Adrenal gland (tissue), 12 donors: ENCODE measurements around the gene SLC27A3. TPM values are rescaled to one million over a fixed set of nuclear protein-coding genes. Genes with fewer than 3 reads are reported as not detected.

Experiments
- DNase-seq, 7 donors: peaks; one replicate each; pipeline ENCODE4 v3.0.0-alpha.2; 2019 to 2020
- H3K27ac ChIP-seq, 5 donors: fragments of 200-600 bp; sonication (generic) in 4 of 5; 1 replicate in 3 of 5; 2 replicates in 2 of 5; pipeline versions ENCODE4 v1.5.1 to v1.8.0; 2016 to 2020; ENCODE audit warnings: mild to moderate bottlenecking in 1 of 5
- H3K27me3 ChIP-seq: fragments of 200-600 bp; 2 replicates; pipeline ENCODE4 v1.8.0; 2021
- H3K36me3 ChIP-seq, 2 donors: fragments of 200-600 bp; replicated peaks in 1 of 2; 1 replicate in 1 of 2; 2 replicates in 1 of 2; pipeline versions ENCODE4 v1.5.1 to v1.8.0; 2018 to 2022
- H3K4me1 ChIP-seq, 2 donors: fragments of 200-600 bp; replicated peaks in 1 of 2; 1 replicate in 1 of 2; 2 replicates in 1 of 2; pipeline versions ENCODE4 v1.5.1 to v1.8.0; 2018 to 2021
- H3K4me3 ChIP-seq, 4 donors: fragments of 200-600 bp; sonication (generic) in 3 of 4; one replicate each; pipeline ENCODE4 v1.5.1; 2016 to 2018
- H3K9me3 ChIP-seq, 3 donors: fragments of 200-600 bp; sonication (generic) in 1 of 3; replicated peaks in 1 of 3; 1 replicate in 2 of 3; 2 replicates in 1 of 3; pipeline versions ENCODE4 v1.5.1 to v1.8.0; 2016 to 2021
- POLR2A ChIP-seq, 2 donors: fragments of 450-650 bp; IDR thresholded peaks; one replicate each; pipeline ENCODE4 v1.6.1; 2017; ENCODE audit warnings: antibody characterized with exemption in 2 of 2, mild to moderate bottlenecking in 2 of 2, moderate library complexity in 1 of 2
- WGBS, 4 donors: extraction: QIAGEN DNeasy Blood & Tissue Kit in 2 of 4; methylation state at CpG; one replicate each; pipeline versions ENCODE4 v1.1.5 to v1.1.7; 2013 to 2017; 5-methylcytosine and 5-hydroxymethylcytosine counted together
- intact Hi-C, 2 donors: fragments of 100-400 bp; cut with DNase I; formaldehyde crosslinking; loops; one replicate each; pipeline versions ENCODE4 v1.14.1 to v1.15.0; 2022 to 2023
- polyA plus RNA-seq, 3 donors: library from polyadenylated mRNA; stranded (reverse); fragments of 200-250 nt in 2 of 3; fragments of 350-450 nt in 1 of 3; fragmentation: Illumina TruSeq in 1 of 3; extraction: RNeasy Lipid Tissue Mini Kit (QIAGEN cat#74804) in 1 of 3; gene quantifications; one replicate each; pipeline ENCODE4 v1.2.3, GENCODE V29; 2013 to 2014
- total RNA-seq, 9 donors: library from RNA; depleted of rRNA in 4 of 9; stranded (reverse); fragments of >200 nt in 4 of 9; fragments of 120-200 nt in 1 of 9; fragmentation: NEBNext Ultra II Directional in 1 of 9; extraction: Animal tissue kit (Norgen Biotek cat#: 25700) in 1 of 9; gene quantifications; one replicate each; pipeline versions ENCODE4 v1.1.0 to v1.2.4, GENCODE V29; 2013 to 2023
- TF ChIP-seq, protein P1 (sequence below), 6 experiments: fragments of 450-650 bp in 4 of 6; fragments of 200-600 bp in 2 of 6; sonication (generic) in 1 of 6; IDR thresholded peaks; 1 replicate in 5 of 6; 2 replicates in 1 of 6; pipeline versions ENCODE4 v1.5.1 to v1.8.0; 2016 to 2021; ENCODE audit warnings: antibody characterized with exemption in 6 of 6, mild to moderate bottlenecking in 2 of 6, moderate library complexity in 1 of 6
- donor health status: healthy with polysubstance abuse.
- donor health status: Bipolar disorder and iron deficiency.
- donor health status: DM: yes; HTN: yes; CAD: no.
- donor health status: DM: no; HTN: no; CAD: no.
- donor health status: DM: no; HTN: no; CAD: no.
- donor health status: DM: yes; HTN: yes; CAD: no.

The SLC27A3 gene
- total and polyA plus RNA-seq, 12 donors, result 9.5 to 85.0 (median 15.9) TPM

DNA sequence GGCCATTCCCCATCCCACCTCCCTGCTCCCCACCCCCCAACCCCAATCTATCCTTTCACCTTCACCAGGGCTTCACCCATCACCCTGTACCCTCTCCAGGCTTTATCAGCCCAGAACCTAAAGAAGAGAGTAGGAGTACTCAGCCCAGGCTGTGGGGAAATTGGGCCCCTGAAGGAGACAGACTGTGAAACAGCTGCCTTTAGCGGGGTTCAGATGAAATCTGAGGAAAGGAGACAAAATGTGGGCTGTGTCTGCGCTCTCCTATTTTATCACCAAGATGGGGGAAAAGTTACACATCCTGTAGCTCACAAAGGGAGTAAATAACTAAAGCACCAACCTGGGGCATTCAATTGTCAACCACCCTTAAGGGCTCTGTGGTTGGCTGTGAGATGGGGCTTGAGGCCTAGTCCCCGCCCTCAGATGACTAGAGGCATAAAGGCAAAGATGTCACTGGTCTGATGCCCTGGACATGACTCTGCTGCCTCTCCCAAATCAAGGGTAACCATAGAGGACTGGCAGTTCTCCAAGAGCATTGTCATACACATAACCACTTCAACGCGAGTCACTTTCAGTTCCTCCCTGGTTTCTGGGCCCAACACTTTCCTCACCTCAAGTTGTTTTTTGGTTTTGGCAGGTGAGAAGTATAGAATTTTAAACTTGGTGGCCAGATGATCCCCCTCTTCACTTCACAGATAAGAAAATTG is 30.0 kb downstream of the SLC27A3 start:
- Histone ChIP-seq H3K36me3 (peaks cover 0 to 20% of the 10 kb centered on the region in 2 donors), H3K4me1 (peaks cover 0 to 20% of the 10 kb centered on the region in 2 donors), H3K27me3 (no peaks in the 10 kb centered on the region), H3K27ac (peak overlapping the region in 3 of 5 donors; percentile 15 to 51 (median 29)), H3K4me3 (no peak overlapping the region), H3K9me3 (no peaks in the 10 kb centered on the region)
- peak; percentile 60 to 87 (median 81) for DNase-seq
- no peak for TF ChIP-seq POLR2A (IDR thresholded peaks at IDR 0.05)
- TF ChIP-seq, protein P1, sequence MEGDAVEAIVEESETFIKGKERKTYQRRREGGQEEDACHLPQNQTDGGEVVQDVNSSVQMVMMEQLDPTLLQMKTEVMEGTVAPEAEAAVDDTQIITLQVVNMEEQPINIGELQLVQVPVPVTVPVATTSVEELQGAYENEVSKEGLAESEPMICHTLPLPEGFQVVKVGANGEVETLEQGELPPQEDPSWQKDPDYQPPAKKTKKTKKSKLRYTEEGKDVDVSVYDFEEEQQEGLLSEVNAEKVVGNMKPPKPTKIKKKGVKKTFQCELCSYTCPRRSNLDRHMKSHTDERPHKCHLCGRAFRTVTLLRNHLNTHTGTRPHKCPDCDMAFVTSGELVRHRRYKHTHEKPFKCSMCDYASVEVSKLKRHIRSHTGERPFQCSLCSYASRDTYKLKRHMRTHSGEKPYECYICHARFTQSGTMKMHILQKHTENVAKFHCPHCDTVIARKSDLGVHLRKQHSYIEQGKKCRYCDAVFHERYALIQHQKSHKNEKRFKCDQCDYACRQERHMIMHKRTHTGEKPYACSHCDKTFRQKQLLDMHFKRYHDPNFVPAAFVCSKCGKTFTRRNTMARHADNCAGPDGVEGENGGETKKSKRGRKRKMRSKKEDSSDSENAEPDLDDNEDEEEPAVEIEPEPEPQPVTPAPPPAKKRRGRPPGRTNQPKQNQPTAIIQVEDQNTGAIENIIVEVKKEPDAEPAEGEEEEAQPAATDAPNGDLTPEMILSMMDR (IDR thresholded peaks at IDR 0.05), result no peak
- WGBS, 4 donors, result 41 to 57% (median 51%) methylated on average over 5 of the region's 5 CpGs
- intact Hi-C loops, result no loop called here

DNA sequence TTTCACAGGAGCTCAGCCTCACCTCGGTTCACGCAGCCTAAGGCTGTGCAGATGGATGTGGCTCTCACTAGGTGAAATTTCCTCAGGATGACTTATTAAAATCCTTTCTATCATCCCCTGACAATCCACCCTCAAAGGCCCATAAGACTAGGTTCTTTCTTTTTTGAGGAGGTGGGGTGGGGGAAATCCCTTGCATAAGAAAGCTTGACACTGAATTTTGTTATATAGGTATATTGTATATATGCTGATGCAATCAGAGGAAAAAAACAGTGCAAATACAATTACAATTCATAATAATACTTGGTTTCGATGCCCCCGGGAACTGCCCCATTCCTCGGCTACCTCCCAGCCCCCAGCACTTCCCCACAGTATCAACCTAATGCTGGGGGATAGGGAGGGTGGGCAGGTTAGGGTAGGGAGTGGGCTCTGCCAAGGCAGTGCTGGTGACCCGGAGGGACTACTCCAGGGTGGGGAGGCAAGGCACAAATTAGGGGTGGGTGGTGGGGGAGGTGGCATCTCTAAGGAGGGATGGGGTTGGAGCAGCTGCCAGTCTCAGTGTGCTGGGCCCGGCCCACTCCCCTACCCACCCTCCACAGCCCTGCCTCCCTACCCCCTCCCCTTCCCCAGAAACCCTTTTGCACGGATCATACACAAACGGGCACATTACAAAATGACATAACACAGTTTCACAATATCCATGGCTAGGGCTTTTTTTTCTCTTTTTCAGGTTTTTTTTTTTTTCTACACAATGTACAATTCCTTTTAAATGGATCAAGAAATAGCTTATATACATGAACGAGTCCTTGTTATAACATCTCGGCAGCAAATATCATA is 30.9 kb downstream of the SLC27A3 start:
- TF ChIP-seq, protein P1 (IDR thresholded peaks at IDR 0.05), result no peak
- no peak for TF ChIP-seq POLR2A (IDR thresholded peaks at IDR 0.05)
- Histone ChIP-seq H3K4me1 (peaks cover 0 to 20% of the 10 kb centered on the region in 2 donors), H3K27me3 (no peaks in the 10 kb centered on the region), H3K4me3 (no peak overlapping the region), H3K36me3 (peaks cover 0 to 29% of the 10 kb centered on the region in 2 donors), H3K9me3 (no peaks in the 10 kb centered on the region), H3K27ac (peak overlapping the region in 2 of 5 donors; percentile 29 to 44)
- intact Hi-C loops, result no loop called here
- DNase-seq, result peak in 1 of 7 donors; percentile 24
- WGBS, 4 donors, result 73 to 82% (median 81%) methylated on average over 10 to 11 of the region's 11 CpGs

DNA sequence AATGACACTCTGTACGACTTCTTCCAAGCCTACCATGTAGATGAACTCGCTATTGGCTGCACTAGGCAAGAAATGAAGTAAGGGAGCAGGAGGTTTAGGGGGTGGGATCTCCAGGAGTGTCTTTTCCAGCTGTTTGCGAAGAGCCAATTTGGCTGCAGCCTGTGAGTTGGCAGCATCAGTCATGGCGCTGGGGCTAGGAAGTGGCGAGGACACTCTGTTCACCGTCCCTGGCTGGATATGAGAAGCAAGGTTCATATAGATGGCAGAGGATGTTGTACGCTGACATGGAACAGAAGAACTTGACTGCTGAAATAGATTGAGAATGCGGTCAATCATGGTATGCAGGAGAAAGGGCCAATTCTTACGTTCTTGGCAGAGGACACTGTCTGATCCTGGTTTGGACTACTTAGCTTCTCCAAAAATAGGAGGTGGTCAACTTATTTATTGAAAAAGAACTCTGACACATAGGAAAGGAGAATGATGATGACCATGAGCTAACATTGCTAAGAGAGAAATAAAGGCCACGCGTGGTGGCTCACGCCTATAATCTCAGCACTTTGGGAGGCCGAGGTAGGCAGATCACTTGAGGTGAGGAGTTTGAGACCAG is 41.2 kb downstream of the SLC27A3 start:
- no peak for TF ChIP-seq POLR2A (IDR thresholded peaks at IDR 0.05)
- TF ChIP-seq, protein P1 (IDR thresholded peaks at IDR 0.05), result no peak
- H3K36me3 ChIP-seq, result peaks cover 0 to 69% of the 10 kb centered on the region in 2 donors
- H3K27ac ChIP-seq, result no peak overlapping the region
- H3K9me3 ChIP-seq, result no peaks in the 10 kb centered on the region
- intact Hi-C loops, result no loop called here
- WGBS, 4 donors, result 90 to 94% (median 92%) methylated on average over 13 of the region's 13 CpGs
- peaks cover 0 to 3% of the 10 kb centered on the region in 2 donors for H3K4me1 ChIP-seq
- DNase-seq, result peak in 1 of 7 donors; percentile 35
- H3K4me3 ChIP-seq, result no peak overlapping the region
- H3K27me3 ChIP-seq, result no peaks in the 10 kb centered on the region

DNA sequence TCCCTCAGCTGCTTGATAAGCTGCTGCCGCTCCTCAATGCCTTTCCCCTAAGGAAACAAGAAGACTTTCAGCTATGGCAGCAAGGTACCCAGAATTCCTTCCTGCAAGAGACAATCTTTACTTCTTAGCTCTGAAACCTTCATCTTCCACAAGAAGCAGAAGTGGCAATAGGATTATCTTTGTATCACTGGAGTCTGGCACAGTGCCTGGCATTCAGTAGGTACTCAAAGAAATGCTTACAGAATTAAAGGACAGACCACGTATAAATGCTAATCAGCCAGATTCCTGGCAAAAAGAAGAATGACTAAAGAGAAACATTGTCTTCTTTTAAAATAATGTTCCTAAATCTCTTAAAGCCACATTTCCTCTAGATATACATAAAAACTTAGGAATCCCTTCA is 43.7 kb downstream of the SLC27A3 start:
- DNase-seq, result peak in 1 of 7 donors; percentile 29
- peaks cover 0 to 44% of the 10 kb centered on the region in 2 donors for H3K36me3 ChIP-seq
- 72 to 85% (median 83%) methylated on average over 2 of the region's 2 CpGs for WGBS, 4 donors
- intact Hi-C loops, result no loop called here
- H3K9me3 ChIP-seq, result no peaks in the 10 kb centered on the region
- H3K27ac ChIP-seq, result no peak overlapping the region
- no peaks in the 10 kb centered on the region for H3K27me3 ChIP-seq
- TF ChIP-seq, protein P1 (IDR thresholded peaks at IDR 0.05), result no peak
- no peak for TF ChIP-seq POLR2A (IDR thresholded peaks at IDR 0.05)
- no peak overlapping the region for H3K4me3 ChIP-seq
- peaks cover 0 to 5% of the 10 kb centered on the region in 2 donors for H3K4me1 ChIP-seq
